HEK293 (cell line): Measurements from ENCODE around the gene ADAMTSL5.

Experiments used
- CTCF ChIA-PET: fragments of 350-600 bp; formaldehyde crosslinking; extraction: SDS; loops from one replicate; lab custom pipeline; 2021; ENCODE audit warnings: antibody characterized with exemption; lab: Yijun Ruan, JAX
- POLR2A ChIA-PET: fragments of 300-600 bp; formaldehyde crosslinking; extraction: SDS; loops from one replicate; lab custom pipeline; 2020; ENCODE audit warnings: antibody characterized with exemption, inconsistent platforms; lab: Yijun Ruan, JAX
- H3K27ac ChIP-seq: fragments of 200-500 bp; sonication (Bioruptor generic); 2 replicates; pipeline ENCODE4 v1.5.1; 2014; ENCODE audit warnings: low read depth, low read length, control low read depth, inconsistent platforms; ENCODE audit errors: extremely low read depth
- H3K36me3 ChIP-seq, 2 experiments: fragments of 200-500 bp in 1 of 2; sonication (Bioruptor generic) in 1 of 2; 1 replicate in 1 of 2; 2 replicates in 1 of 2; pipeline ENCODE4 v1.5.1; 2014 to 2017; ENCODE audit warnings: inconsistent platforms in 2 of 2, low read length in 2 of 2; ENCODE audit not compliant: control insufficient read depth in 2 of 2, insufficient read depth in 1 of 2
- H3K4me1 ChIP-seq: fragments of 200-500 bp; sonication (Bioruptor generic); 2 replicates; pipeline ENCODE4 v1.5.1; 2014; ENCODE audit warnings: mild to moderate bottlenecking, low read length, inconsistent platforms; ENCODE audit not compliant: control insufficient read depth, insufficient read depth
- H3K4me3 ChIP-seq: 2 replicates; pipeline ENCODE4 v1.5.1; 2011; ENCODE audit warnings: low read depth, mild to moderate bottlenecking, control low read depth, low read length, moderate library complexity
- H3K9me3 ChIP-seq: fragments of 200-500 bp; sonication (Bioruptor generic); 2 replicates; pipeline ENCODE4 v1.5.1; 2014; ENCODE audit warnings: low read depth, low read length, inconsistent platforms; ENCODE audit not compliant: control insufficient read depth, insufficient read depth
- KLF1 ChIP-seq: fragments of 450-650 bp; formaldehyde crosslinking; IDR thresholded peaks from 2 replicates; pipeline ENCODE4 v1.5.1; 2016; ENCODE audit warnings: missing biosample characterization, missing genetic modification characterization
- OSR2 ChIP-seq: fragments of 450-650 bp; formaldehyde crosslinking; IDR thresholded peaks from 2 replicates; pipeline ENCODE4 v1.5.1; 2016; ENCODE audit warnings: missing biosample characterization, missing genetic modification characterization
- SCRT2 ChIP-seq: fragments of 450-650 bp; formaldehyde crosslinking; IDR thresholded peaks from 2 replicates; pipeline ENCODE4 v1.5.1; 2016; ENCODE audit warnings: missing biosample characterization, missing genetic modification characterization
- SP2 ChIP-seq: fragments of 450-650 bp; formaldehyde crosslinking; IDR thresholded peaks from 2 replicates; pipeline ENCODE4 v1.5.1; 2016; ENCODE audit warnings: missing biosample characterization, missing genetic modification characterization
- ZFHX2 ChIP-seq: fragments of 450-650 bp; formaldehyde crosslinking; conservative IDR thresholded peaks from 2 replicates; pipeline ENCODE4 v1.5.1; 2016; ENCODE audit warnings: missing biosample characterization, missing genetic modification characterization
- ZFP41 ChIP-seq: fragments of 450-650 bp; formaldehyde crosslinking; IDR thresholded peaks from 2 replicates; pipeline ENCODE4 v1.5.1; 2016; ENCODE audit warnings: missing biosample characterization, missing genetic modification characterization, borderline replicate concordance
- ZNF10 ChIP-seq: fragments of 450-650 bp; formaldehyde crosslinking; IDR thresholded peaks from 2 replicates; pipeline ENCODE4 v1.5.1; 2017; ENCODE audit warnings: missing biosample characterization, missing genetic modification characterization
- ZNF112 ChIP-seq: fragments of 450-650 bp; formaldehyde crosslinking; IDR thresholded peaks from 2 replicates; pipeline ENCODE4 v1.5.0; 2017; ENCODE audit warnings: missing biosample characterization, missing genetic modification characterization
- ZNF114 ChIP-seq: fragments of 450-650 bp; formaldehyde crosslinking; IDR thresholded peaks from 2 replicates; pipeline ENCODE4 v1.5.0; 2017; ENCODE audit warnings: missing biosample characterization, missing genetic modification characterization
- ZNF174 ChIP-seq: fragments of 450-650 bp; formaldehyde crosslinking; IDR thresholded peaks from 2 replicates; pipeline ENCODE4 v1.5.0; 2017; ENCODE audit warnings: missing biosample characterization, mild to moderate bottlenecking, missing genetic modification characterization
- ZNF19 ChIP-seq: fragments of 450-650 bp; formaldehyde crosslinking; IDR thresholded peaks from 2 replicates; pipeline ENCODE4; 2016; ENCODE audit warnings: missing biosample characterization, missing genetic modification characterization, low read depth
- ZNF292 ChIP-seq: fragments of 450-650 bp; formaldehyde crosslinking; IDR thresholded peaks from 2 replicates; pipeline ENCODE4 v1.5.1; 2016; ENCODE audit warnings: low read depth, missing biosample characterization, missing genetic modification characterization, borderline replicate concordance
- ZNF530 ChIP-seq: fragments of 450-650 bp; formaldehyde crosslinking; IDR thresholded peaks from 2 replicates; pipeline ENCODE4 v1.5.1; 2016; ENCODE audit warnings: low read depth, missing biosample characterization, missing genetic modification characterization
- ZNF558 ChIP-seq: fragments of 450-650 bp; formaldehyde crosslinking; IDR thresholded peaks from 2 replicates; pipeline ENCODE4 v1.5.1; 2016; ENCODE audit warnings: missing biosample characterization, missing genetic modification characterization
- ZNF623 ChIP-seq: fragments of 450-650 bp; formaldehyde crosslinking; IDR thresholded peaks from 2 replicates; pipeline ENCODE4 v1.5.1; 2016; ENCODE audit warnings: missing biosample characterization, missing genetic modification characterization
- ZNF624 ChIP-seq: fragments of 450-650 bp; formaldehyde crosslinking; IDR thresholded peaks from 2 replicates; pipeline ENCODE4 v1.5.1; 2017; ENCODE audit warnings: missing biosample characterization, missing genetic modification characterization
- ZNF629 ChIP-seq: fragments of 450-650 bp; formaldehyde crosslinking; IDR thresholded peaks from 2 replicates; pipeline ENCODE4 v1.5.1; 2017; ENCODE audit warnings: missing biosample characterization, missing genetic modification characterization
- ZNF76 ChIP-seq: fragments of 450-650 bp; formaldehyde crosslinking; IDR thresholded peaks from 2 replicates; pipeline ENCODE4; 2016; ENCODE audit warnings: low read depth, missing biosample characterization, missing genetic modification characterization, borderline replicate concordance
- TF ChIP-seq, protein P1 (sequence below): fragments of 450-650 bp; formaldehyde crosslinking; IDR thresholded peaks from 2 replicates; pipeline ENCODE4 v1.5.1; 2016; ENCODE audit warnings: missing biosample characterization, missing genetic modification characterization
- TF ChIP-seq, protein P2 (sequence below): fragments of 450-650 bp; formaldehyde crosslinking; IDR thresholded peaks from 2 replicates; pipeline ENCODE4 v1.5.1; 2017; ENCODE audit warnings: missing biosample characterization, missing genetic modification characterization
- TF ChIP-seq, protein P3 (sequence below): fragments of 450-650 bp; formaldehyde crosslinking; IDR thresholded peaks from 2 replicates; pipeline ENCODE4 v1.5.1; 2017; ENCODE audit warnings: missing biosample characterization, missing genetic modification characterization
- TF ChIP-seq, protein P4 (sequence below): fragments of 450-650 bp; formaldehyde crosslinking; IDR thresholded peaks from 2 replicates; pipeline ENCODE4 v1.5.1; 2016; ENCODE audit warnings: missing biosample characterization, missing genetic modification characterization
- TF ChIP-seq, protein P5 (sequence below): fragments of 450-650 bp; formaldehyde crosslinking; IDR thresholded peaks from 2 replicates; pipeline ENCODE4; 2016; ENCODE audit warnings: missing biosample characterization, missing genetic modification characterization
- TF ChIP-seq, protein P6 (sequence below): fragments of 450-650 bp; formaldehyde crosslinking; conservative IDR thresholded peaks from 2 replicates; pipeline ENCODE4 v1.5.1; 2016; ENCODE audit warnings: low read depth, missing biosample characterization, missing genetic modification characterization

The ADAMTSL5 gene

DNA sequence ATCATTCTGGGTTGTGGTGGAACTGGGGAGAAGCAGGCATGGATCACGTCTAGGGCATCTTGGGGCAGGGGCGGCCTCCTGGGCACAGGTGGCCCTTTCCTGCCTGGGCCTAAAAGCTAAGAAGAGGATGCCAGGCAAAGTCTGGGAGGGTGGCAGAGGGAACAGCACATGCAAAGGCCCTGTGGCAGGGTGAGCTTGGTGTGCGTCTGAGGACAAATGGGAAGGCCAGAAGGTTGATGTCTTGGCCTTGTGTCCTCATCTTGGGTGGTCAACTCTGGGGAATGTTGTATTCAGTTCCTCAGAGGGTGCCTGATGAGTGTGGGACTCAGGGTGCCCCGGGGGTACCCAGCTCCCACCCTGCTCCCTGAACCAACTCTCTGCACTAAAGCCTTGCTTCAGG, 5.7 kb upstream of the ADAMTSL5 start:
- Histone ChIP-seq H3K4me1 (no peaks in the 10 kb centered on the region), H3K27ac (no peak overlapping the region), H3K9me3 (no peaks in the 10 kb centered on the region), H3K4me3 (no peak overlapping the region), H3K36me3 (no peaks in the 10 kb centered on the region)
- peak; percentile 97 for TF ChIP-seq ZNF623 (tag by site-specific recombination)
- TF ChIP-seq ZNF112, result no peak
- POLR2A ChIA-PET, result no interaction called here
- CTCF ChIA-PET, result interaction anchor here (0.6 to 0.9 kb wide), 2 partner anchors 51 to 73 kb away, joined by 3 read pairs; no protein-coding TSS in a partner anchor

DNA sequence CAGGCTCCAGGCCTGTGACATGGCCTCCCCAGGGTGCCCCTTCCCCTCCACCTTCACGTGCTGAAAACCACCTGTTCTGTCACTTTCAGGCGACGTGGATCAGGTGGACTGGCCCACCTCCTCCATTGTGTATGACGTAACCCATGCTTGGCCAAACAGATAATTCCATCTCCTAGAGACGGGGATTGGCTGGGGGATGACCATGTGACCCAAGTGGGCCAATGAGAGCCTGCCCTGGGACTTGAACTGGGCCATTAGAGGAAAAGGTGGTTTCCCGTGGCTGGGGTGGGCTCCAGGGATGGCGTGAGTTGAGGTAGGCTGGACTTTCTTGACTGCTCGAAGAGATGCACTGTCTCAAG, 3.6 kb upstream of the ADAMTSL5 start:
- POLR2A ChIA-PET, result no interaction called here
- CTCF ChIA-PET, result interaction anchor here (0.7 kb wide), 1 partner anchor 117 kb away, joined by 3 read pairs; no protein-coding TSS in a partner anchor

DNA sequence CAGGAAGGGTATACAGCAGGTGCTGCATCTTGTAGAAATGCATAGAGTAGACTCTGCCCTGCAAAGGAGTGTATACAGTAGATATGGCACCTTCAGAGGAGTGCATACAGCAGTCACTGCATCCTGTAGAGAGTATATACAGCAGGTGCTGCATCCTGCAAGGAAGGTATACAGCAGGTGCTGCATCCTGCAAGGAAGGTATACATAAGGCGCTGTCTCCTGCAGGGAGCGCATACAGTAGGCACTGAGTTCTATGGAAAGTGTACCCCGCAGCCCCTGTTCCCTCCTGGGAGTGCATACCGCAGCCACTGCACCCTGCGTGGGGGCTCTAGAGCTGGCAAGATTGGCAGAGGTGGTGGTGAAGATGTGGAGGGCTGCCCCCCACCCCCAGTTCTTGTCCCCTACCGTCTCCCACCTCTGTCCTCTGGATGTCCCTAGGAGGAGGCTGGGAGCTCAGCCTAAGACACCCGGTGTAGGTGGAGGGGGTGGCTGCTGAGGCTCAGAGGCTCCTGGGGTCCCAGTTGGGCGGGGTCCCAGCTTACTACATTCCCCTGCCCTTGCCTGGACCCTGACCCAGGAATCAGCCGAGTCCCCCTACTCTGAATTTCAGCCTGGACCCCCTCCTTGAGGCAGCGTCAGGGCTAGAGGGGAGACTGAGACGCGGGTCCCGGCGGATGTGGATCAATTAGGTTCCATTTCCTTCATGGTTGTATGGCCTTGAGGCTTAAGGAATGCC, 2.3 kb upstream of the ADAMTSL5 start:
- POLR2A ChIA-PET, result interaction anchor here (0.7 kb wide), 1 partner anchor 239 kb away, joined by 3 read pairs; no protein-coding TSS in a partner anchor
- Histone ChIP-seq H3K27ac (no peak overlapping the region), H3K9me3 (no peaks in the 10 kb centered on the region), H3K4me3 (no peak overlapping the region), H3K36me3 (no peaks in the 10 kb centered on the region), H3K4me1 (no peaks in the 10 kb centered on the region)
- CTCF ChIA-PET, result interaction anchor here (0.7 kb wide), 1 partner anchor 29 kb away, joined by 6 read pairs; no protein-coding TSS in a partner anchor
- TF ChIP-seq ZNF19 (no peak), ZFHX2 (0 out of 2 replicates have a peak, but pooled peaks have one; percentile 13), ZFP41 (tag by site-specific recombination) (no peak), ZNF76 (no peak), ZNF292 (tag by site-specific recombination) (no peak), OSR2 (no peak), ZNF114 (tag by site-specific recombination) (no peak)
- TF ChIP-seq, protein P1, sequence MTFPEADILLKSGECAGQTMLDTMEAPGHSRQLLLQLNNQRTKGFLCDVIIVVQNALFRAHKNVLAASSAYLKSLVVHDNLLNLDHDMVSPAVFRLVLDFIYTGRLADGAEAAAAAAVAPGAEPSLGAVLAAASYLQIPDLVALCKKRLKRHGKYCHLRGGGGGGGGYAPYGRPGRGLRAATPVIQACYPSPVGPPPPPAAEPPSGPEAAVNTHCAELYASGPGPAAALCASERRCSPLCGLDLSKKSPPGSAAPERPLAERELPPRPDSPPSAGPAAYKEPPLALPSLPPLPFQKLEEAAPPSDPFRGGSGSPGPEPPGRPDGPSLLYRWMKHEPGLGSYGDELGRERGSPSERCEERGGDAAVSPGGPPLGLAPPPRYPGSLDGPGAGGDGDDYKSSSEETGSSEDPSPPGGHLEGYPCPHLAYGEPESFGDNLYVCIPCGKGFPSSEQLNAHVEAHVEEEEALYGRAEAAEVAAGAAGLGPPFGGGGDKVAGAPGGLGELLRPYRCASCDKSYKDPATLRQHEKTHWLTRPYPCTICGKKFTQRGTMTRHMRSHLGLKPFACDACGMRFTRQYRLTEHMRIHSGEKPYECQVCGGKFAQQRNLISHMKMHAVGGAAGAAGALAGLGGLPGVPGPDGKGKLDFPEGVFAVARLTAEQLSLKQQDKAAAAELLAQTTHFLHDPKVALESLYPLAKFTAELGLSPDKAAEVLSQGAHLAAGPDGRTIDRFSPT, result peak; percentile 66; the same call in 1 of the 2 replicates
- TF ChIP-seq, protein P2, sequence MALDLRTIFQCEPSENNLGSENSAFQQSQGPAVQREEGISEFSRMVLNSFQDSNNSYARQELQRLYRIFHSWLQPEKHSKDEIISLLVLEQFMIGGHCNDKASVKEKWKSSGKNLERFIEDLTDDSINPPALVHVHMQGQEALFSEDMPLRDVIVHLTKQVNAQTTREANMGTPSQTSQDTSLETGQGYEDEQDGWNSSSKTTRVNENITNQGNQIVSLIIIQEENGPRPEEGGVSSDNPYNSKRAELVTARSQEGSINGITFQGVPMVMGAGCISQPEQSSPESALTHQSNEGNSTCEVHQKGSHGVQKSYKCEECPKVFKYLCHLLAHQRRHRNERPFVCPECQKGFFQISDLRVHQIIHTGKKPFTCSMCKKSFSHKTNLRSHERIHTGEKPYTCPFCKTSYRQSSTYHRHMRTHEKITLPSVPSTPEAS, result no peak
- TF ChIP-seq, protein P3, sequence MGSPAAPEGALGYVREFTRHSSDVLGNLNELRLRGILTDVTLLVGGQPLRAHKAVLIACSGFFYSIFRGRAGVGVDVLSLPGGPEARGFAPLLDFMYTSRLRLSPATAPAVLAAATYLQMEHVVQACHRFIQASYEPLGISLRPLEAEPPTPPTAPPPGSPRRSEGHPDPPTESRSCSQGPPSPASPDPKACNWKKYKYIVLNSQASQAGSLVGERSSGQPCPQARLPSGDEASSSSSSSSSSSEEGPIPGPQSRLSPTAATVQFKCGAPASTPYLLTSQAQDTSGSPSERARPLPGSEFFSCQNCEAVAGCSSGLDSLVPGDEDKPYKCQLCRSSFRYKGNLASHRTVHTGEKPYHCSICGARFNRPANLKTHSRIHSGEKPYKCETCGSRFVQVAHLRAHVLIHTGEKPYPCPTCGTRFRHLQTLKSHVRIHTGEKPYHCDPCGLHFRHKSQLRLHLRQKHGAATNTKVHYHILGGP, result no peak

More for the DNA sequence above, 3.6 kb upstream of the ADAMTSL5 start:
- TF ChIP-seq ZNF174 (tag by site-specific recombination) (no peak), ZNF10 (tag by site-specific recombination) (peak; percentile 51; the same call in 1 of the 2 replicates), ZNF629 (tag by site-specific recombination) (no peak), SP2 (tag by site-specific recombination) (peak; percentile 28; the same call in 1 of the 2 replicates), ZNF114 (tag by site-specific recombination) (no peak), KLF1 (tag by site-specific recombination) (no peak), ZNF530 (tag by site-specific recombination) (no peak), SCRT2 (tag by site-specific recombination) (0 out of 2 replicates have a peak, but pooled peaks have one; percentile 18), ZNF558 (no peak), ZNF624 (no peak)
- TF ChIP-seq, protein P4, sequence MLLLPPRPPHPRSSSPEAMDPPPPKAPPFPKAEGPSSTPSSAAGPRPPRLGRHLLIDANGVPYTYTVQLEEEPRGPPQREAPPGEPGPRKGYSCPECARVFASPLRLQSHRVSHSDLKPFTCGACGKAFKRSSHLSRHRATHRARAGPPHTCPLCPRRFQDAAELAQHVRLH (tag by site-specific recombination), result no peak
- TF ChIP-seq, protein P5, sequence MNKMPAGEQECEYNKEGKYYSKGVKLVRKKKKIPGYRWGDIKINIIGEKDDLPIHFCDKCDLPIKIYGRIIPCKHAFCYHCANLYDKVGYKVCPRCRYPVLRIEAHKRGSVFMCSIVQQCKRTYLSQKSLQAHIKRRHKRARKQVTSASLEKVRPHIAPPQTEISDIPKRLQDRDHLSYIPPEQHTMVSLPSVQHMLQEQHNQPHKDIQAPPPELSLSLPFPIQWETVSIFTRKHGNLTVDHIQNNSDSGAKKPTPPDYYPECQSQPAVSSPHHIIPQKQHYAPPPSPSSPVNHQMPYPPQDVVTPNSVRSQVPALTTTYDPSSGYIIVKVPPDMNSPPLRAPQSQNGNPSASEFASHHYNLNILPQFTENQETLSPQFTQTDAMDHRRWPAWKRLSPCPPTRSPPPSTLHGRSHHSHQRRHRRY (tag by site-specific recombination), result no peak
- TF ChIP-seq, protein P6, sequence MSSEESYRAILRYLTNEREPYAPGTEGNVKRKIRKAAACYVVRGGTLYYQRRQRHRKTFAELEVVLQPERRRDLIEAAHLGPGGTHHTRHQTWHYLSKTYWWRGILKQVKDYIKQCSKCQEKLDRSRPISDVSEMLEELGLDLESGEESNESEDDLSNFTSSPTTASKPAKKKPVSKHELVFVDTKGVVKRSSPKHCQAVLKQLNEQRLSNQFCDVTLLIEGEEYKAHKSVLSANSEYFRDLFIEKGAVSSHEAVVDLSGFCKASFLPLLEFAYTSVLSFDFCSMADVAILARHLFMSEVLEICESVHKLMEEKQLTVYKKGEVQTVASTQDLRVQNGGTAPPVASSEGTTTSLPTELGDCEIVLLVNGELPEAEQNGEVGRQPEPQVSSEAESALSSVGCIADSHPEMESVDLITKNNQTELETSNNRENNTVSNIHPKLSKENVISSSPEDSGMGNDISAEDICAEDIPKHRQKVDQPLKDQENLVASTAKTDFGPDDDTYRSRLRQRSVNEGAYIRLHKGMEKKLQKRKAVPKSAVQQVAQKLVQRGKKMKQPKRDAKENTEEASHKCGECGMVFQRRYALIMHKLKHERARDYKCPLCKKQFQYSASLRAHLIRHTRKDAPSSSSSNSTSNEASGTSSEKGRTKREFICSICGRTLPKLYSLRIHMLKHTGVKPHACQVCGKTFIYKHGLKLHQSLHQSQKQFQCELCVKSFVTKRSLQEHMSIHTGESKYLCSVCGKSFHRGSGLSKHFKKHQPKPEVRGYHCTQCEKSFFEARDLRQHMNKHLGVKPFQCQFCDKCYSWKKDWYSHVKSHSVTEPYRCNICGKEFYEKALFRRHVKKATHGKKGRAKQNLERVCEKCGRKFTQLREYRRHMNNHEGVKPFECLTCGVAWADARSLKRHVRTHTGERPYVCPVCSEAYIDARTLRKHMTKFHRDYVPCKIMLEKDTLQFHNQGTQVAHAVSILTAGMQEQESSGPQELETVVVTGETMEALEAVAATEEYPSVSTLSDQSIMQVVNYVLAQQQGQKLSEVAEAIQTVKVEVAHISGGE (tag by site-specific recombination), result no peak
- Histone ChIP-seq H3K4me3 (no peak overlapping the region), H3K27ac (no peak overlapping the region), H3K36me3 (no peaks in the 10 kb centered on the region), H3K4me1 (no peaks in the 10 kb centered on the region), H3K9me3 (no peaks in the 10 kb centered on the region)
